SK-N-SH treated with all-trans-retinoic acid at 6 μM for 48 hours (cell line): ENCODE results near the gene LY6G6F.

ENCODE experiments used
- BACH2 ChIP-seq: fragments of 250-450 bp; sonication (Bioruptor Pico); IDR thresholded peaks from 2 replicates; pipeline ENCODE4 v1.9.0; 2021; ENCODE audit warnings: mild to moderate bottlenecking, borderline replicate concordance
- RARB ChIP-seq: fragments of 250-450 bp; sonication (Bioruptor Pico); IDR thresholded peaks from 2 replicates; pipeline ENCODE4 v1.8.0; 2021; ENCODE audit warnings: mild to moderate bottlenecking, moderate library complexity
- TSHZ2 ChIP-seq: fragments of 250-450 bp; sonication (Bioruptor Pico); IDR thresholded peaks from 2 replicates; pipeline ENCODE4 v1.5.0; 2020; ENCODE audit warnings: mild to moderate bottlenecking, moderate library complexity
- ZFP30 ChIP-seq: fragments of 450-650 bp; formaldehyde crosslinking; IDR thresholded peaks from 2 replicates; pipeline ENCODE4 v1.5.0; 2022; ENCODE audit warnings: mild to moderate bottlenecking, moderate library complexity
- TF ChIP-seq, protein P1 (sequence below): fragments of 250-450 bp; sonication (Bioruptor Pico); IDR thresholded peaks from 2 replicates; pipeline ENCODE4 v1.8.0; 2020; ENCODE audit warnings: mild to moderate bottlenecking, moderate library complexity, borderline replicate concordance

GRCh38 chr6:31758281-31758680, 51.6 kb downstream of the LY6G6F start:
- TF ChIP-seq TSHZ2 (CRISPR knock-in tag) (no peak), ZFP30 (CRISPR knock-in tag) (no peak), BACH2 (no peak), RARB (CRISPR knock-in tag) (no peak)
- TF ChIP-seq, protein P1, sequence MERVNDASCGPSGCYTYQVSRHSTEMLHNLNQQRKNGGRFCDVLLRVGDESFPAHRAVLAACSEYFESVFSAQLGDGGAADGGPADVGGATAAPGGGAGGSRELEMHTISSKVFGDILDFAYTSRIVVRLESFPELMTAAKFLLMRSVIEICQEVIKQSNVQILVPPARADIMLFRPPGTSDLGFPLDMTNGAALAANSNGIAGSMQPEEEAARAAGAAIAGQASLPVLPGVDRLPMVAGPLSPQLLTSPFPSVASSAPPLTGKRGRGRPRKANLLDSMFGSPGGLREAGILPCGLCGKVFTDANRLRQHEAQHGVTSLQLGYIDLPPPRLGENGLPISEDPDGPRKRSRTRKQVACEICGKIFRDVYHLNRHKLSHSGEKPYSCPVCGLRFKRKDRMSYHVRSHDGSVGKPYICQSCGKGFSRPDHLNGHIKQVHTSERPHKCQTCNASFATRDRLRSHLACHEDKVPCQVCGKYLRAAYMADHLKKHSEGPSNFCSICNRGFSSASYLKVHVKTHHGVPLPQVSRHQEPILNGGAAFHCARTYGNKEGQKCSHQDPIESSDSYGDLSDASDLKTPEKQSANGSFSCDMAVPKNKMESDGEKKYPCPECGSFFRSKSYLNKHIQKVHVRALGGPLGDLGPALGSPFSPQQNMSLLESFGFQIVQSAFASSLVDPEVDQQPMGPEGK (CRISPR knock-in tag), result no peak
